Inflammatory macrophage treated with lipopolysaccharide for 1 hour (primary cell): ENCODE measurements around the gene DNMT3A.

Experiments used
- DNase-seq, 2 donors: peaks; one replicate each; pipeline ENCODE4 v3.0.0-alpha.2; 2020 to 2022

DNMT3A gene

DNA sequence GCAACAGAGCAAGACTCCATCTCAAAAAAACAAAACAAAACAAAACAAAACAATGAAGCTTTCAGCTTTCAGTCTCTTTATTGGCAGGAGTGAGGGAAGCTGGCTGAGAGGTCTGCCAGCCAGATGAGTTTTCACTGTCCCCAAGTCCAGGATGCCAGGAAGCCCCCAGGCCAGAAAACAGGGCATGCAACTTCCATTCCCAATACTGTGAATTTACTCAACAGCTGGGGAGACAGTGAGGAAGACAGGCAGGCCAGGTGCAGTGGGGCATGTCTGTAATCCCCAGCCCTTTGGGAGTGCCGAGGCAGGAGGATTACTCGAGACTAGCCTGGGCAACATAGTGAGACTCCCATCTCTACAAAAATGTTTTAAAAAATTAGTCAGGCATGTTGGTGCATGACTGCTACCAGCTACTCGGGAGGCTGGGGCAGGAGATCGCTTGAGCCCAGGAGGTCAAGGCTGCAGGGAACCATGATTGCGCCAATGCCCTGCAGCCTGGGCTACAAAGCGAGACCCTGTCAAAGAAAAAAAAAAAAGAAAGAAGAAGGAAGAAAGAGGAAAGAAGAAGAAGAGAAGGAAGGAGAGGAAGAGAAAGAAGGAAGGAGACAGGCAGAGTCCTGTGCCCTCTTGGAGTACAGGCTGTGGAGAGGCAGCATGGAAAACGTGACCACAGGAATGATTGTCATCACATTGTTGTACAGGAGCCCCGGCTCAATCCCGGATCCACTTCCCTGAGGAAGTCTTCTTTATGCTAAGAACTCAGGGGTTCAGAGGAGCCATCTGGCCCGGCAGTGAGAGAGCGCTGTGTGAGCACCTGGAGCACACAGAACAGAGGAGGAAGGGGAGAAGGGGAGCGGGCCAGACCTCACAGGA, 144.2 kb downstream of the DNMT3A start:
- DNase-seq = no peak

DNA sequence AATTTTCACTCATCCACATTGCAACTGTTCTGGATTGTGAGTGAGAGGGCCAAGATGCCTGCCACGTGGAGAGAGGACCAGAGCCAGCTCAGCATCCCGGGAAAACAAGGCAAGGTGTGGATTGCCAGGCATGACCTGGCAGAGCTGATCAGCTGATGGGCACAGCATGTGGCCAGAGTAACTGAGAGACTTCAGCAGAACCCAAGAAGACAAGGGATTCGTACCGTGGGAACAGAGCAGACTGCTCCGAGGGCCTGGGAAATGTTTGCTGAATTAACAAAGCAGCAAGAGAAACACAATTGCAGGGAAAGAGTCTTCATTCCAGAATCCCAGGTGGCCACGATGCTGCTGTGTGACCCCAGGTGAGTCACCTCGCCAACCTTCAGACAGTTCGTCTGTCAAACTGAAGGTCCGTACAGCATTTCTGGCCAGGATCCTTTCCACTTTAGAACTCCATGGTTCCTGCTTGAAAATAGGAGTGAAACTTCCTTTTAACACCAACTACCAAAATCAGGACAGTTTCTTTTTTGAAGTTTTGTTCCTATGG, 147.1 kb downstream of the DNMT3A start:
- DNase-seq = no peak

DNA sequence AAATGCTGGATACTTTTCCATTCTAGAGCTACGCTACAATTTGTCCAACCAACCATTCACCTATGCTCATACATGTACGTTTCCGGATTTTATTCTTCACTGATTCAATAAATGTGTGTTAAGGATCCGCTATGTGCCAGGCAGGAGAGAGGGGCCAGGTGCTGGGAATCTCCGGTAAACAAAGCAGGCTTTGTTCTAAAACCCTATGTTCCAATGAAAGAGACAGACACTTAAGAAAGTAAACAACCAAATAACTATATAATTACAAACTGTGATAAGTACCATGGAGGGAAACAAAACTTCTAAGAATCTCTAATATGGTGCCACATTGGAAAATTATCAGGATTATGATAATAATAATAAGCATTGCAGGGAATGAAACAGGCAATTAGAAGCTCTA, 151.2 kb downstream of the DNMT3A start:
- no peak for DNase-seq

DNA sequence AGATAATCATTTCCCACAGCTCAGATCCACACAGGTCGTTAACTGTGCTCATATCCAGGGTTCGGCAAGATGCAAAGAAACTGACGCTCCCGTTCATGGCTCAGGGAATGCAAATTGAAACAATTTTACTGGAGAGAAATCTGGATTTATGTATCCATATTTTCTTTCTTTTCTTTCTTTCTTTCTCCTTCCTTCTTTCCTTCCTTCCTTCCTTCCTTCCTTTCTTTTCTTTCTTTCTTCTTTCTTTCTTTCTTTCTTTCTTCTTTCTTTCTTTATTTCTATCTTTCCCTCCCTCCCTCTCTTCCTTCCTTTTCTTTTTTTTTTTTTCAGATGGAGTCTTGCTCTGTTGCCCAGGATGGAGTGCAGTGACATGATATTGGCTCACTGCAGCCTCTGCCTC, 153.3 kb downstream of the DNMT3A start:
- DNase-seq = no peak

DNA sequence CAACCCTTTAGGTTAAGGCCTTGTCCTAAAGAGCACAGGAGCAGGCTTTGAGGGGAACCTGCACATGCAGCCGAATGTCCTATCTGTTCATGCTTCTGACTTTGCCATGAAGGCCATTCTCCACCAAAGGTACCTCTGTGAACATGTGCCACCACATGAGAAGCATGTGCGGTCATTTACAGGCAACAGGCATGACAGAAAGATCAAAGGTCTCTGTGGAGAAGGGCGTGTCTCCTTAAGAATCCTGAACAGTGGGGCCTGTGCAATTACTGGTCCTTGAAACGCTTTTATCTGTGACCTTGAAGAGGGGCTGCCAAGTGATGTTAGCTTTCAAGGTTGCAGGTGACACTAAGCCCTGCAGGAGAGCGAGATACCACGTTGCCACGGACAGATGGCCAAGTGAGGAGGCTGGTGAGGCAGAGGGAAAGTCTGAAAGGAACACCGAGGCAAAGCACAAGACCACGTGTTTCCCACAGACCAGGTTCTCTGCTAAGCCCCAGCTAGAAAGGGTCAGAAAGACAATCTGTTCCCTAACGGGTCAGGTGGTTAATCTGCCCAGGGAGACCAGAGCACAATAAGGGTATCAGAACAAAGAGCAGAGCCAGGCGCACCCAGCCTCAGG, 153.9 kb downstream of the DNMT3A start:
- DNase-seq = no peak

DNA sequence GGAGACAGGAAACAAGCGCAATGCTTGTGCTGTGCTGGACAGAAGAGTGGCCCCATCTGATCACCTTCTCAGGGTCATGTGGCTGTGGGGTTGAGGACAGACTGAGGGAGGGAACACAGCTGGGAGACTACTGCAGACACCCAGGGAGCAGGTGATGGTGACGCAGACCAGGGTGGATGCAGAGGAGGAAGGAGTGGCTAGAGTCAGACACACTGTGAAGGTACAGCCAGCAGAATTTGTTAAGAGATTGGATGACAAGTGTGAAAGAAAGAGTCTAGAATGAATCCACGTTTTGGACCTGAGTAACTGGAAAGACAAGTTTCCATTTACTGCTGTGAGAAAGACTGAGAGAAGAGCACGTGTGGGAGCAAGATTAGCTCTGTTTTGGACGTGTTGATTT, 157.5 kb downstream of the DNMT3A start:
- DNase-seq = no peak

DNA sequence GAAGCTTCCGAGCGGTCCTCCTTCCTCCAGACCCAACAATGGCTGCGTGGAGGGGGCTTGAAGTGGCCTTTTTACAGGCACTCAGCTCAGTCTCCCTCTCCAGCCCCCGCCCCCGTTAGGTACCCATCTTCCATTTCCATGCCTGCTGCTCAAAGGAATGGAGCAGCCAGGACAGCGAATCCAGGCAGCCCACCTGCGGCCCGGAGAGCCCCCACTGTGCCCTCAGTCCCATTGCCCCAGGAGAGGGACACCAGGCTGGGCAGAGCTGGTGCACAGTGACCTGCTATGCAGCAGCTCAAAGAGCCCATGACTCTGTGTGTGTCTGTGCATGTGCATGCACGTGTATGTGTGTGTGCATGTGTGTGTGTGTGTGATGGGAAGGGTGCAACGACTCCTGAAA, 162.7 kb downstream of the DNMT3A start:
- DNase-seq = no peak
